GM13976 (cell line): ENCODE measurements around the gene SERTAD4.
A peak's percentile ranks its signal among the peaks of the same experiment; 100 is the strongest.

ENCODE experiments used
- DNase-seq: peaks from one replicate; pipeline ENCODE4 v3.0.0; 2012; ENCODE audit warnings: low spot score
- CTCF ChIP-seq: IDR thresholded peaks from 2 replicates; pipeline ENCODE4 v1.5.1; 2012; ENCODE audit warnings: borderline replicate concordance, mild to moderate bottlenecking; ENCODE audit not compliant: insufficient read depth; ENCODE audit errors: extremely low read depth, missing control alignments, control extremely low read depth
- in situ Hi-C: fragments of 300-500 bp; cut with MboI; formaldehyde crosslinking; loops from one replicate; pipeline ENCODE4 v1.12.0; 2022; ENCODE audit warnings: low sequenced_read_pairs, mixed read lengths, inconsistent platforms; ENCODE audit not compliant: unreplicated experiment

SERTAD4 gene

GRCh38 chr1:210248341-210248740 lies 15.7 kb downstream of the SERTAD4 start:
- no peak for DNase-seq
- in situ Hi-C loops, result no loop called here
- no peak for TF ChIP-seq CTCF

GRCh38 chr1:210250665-210250997 lies 18.0 kb downstream of the SERTAD4 start:
- TF ChIP-seq CTCF, result no peak
- peak; percentile 40 for DNase-seq
- in situ Hi-C loops, result no loop called here

- in situ Hi-C loops, result no loop called here
- no peak for TF ChIP-seq CTCF
- DNase-seq, result peak; percentile 45
These were observed 18.5 kb downstream of the SERTAD4 start for GRCh38 chr1:210250998-210251679.

GRCh38 chr1:210251680-210252490 lies 19.3 kb downstream of the SERTAD4 start:
- no peak for TF ChIP-seq CTCF
- DNase-seq, result peak; percentile 37
- in situ Hi-C loops, result no loop called here

- in situ Hi-C loops, result no loop called here
- TF ChIP-seq CTCF, result no peak
- peak; percentile 45 for DNase-seq
These were observed 20.0 kb downstream of the SERTAD4 start for GRCh38 chr1:210252621-210253051.

- in situ Hi-C loops, result no loop called here
- TF ChIP-seq CTCF, result no peak
- DNase-seq, result no peak
These were observed 21.7 kb downstream of the SERTAD4 start for GRCh38 chr1:210254298-210254697.
